ENCODE data around the gene CORO2A.

CORO2A gene, protein sequence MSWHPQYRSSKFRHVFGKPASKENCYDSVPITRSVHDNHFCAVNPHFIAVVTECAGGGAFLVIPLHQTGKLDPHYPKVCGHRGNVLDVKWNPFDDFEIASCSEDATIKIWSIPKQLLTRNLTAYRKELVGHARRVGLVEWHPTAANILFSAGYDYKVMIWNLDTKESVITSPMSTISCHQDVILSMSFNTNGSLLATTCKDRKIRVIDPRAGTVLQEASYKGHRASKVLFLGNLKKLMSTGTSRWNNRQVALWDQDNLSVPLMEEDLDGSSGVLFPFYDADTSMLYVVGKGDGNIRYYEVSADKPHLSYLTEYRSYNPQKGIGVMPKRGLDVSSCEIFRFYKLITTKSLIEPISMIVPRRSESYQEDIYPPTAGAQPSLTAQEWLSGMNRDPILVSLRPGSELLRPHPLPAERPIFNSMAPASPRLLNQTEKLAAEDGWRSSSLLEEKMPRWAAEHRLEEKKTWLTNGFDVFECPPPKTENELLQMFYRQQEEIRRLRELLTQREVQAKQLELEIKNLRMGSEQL
- 40.9 to 58.4 reads per million in 2 donors for total RNA-seq

- peak; percentile 58 for DNase-seq
These were observed at the start of gene CORO2A for GRCh38 chr9:98192503-98193335. CORO2A (minus strand) TSS chr9:98192637; CDS start chr9:98157660, 34,977 bp downstream.

DNA sequence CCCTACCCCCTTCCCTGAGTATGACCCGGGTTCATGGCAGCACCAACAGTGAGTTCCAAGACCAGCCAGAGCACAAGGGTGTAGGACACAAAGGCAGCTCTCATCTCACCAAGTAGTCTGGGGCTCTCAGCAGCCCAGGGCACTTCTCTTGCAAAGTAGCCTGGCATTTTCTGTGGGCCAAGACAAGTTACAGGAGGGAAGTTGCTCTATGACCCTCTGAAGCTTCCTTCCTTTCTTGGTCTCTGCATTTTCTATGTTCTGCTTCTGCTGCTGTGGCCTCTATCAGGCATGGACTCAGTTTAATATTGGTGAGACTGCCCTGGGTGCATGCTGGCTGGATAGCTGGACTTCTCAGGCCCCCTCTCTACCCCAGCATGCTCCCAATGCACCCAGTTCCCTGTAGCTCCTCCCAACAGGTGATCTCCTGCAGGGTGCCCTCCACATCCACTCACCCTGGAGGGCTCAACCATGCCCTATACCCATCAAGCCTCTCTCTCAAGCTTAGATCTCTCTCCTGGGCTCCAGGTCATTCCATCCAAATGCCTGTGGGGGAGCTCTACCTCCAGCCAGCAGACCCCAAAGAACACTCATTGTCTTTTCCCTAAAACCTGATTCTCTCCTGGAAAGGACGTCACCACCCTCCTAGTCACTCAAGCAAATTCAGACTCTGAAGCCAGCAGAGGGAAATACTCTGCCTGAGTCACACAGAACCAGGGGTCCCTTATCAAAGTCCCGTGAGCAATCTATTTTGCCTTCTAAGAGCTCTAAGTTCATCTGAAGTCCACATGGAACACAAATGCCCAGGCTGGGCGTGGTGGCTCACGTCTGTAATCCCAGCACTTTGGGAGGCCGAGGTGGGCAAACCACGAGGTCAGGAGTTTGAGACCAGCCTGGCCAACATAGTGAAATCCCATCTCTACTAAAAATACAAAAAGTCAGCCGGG, 49.2 kb upstream of the CORO2A start:
- no peak for DNase-seq

- no peak for DNase-seq
These were observed 48.0 kb upstream of the CORO2A start for GRCh38 chr9:98240475-98240874.

DNA sequence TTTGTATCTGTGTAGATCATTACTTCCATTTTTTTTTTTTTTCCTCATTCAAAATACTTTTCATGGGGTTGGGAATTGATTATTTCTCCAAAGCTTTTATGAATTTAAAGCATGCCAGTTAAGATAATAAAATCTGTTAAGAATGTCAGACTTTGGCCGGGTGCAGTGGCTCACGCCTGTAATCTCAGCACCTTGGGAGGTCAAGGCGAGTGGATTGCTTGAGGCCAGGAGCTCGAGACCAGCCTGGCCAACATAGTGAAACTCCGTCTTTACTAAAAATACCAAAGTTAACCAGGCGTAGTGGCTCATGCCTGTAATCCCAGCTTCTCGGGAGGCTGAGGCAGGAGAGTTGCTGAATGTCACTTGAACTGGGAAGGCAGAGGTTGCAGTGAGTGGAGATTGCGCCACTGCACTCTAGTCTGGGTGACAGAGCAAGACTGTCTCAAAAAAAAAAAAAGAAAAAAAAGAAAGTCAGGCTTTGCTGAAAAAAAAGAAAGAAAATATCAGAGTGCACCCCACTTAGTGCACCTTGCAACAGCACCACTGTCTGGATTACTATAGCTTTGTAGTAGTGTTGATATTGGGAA, 44.6 kb upstream of the CORO2A start:
- DNase-seq = no peak

GRCh38 chr9:98235126-98235525, 42.7 kb upstream of the CORO2A start:
- no peak for DNase-seq

DNA sequence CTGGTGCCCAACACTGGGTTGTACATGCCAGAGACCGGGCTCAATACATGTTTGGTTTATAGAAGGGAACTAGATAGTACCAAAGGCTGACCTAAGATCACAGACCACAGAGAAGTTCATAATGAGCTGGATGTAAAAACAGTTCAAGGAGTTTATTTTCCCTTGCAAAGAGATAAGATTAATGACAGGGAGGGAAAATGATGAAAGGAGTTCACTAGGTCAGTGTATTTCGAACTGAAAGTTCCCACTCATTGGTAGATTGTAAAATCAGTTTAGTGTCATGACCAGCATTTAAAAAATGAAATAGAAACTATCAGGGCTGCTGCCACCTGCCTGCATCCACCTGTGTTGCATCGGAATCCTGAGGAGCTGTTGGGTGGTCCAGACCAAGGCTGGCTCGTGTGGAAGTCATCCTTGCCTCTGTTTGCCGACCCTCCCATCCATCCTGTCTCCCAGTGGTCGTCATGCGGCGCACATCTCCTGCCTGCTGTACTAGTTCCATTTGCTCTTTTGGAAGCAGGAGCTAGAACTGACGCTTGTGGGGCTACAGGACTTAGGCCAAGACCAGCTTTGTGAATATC, 41.9 kb upstream of the CORO2A start:
- DNase-seq = no peak

- DNase-seq = no peak
These were observed 40.5 kb upstream of the CORO2A start for GRCh38 chr9:98232926-98233325.

- DNase-seq = no peak
These were observed 39.5 kb upstream of the CORO2A start for GRCh38 chr9:98231770-98232478.

DNA sequence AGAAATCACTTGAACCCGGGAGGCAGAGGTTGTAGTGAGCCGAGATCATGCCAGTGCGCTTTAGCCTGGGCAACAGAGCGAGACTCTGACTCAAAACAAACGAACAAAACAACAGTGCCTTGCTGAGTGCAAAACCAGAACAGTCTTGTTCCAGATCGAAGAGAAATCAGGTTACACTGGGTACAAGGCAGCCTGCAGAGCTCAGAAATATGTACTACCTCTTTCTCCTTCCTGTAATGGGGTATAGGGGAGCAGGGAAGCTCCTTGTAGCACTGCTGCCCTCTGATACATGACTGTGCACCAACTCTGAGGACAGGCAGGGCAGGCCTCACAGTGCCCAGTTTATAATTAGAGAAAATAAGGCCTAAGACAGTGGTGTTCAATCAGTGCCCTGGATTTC, 38.4 kb upstream of the CORO2A start:
- no peak for DNase-seq

DNA sequence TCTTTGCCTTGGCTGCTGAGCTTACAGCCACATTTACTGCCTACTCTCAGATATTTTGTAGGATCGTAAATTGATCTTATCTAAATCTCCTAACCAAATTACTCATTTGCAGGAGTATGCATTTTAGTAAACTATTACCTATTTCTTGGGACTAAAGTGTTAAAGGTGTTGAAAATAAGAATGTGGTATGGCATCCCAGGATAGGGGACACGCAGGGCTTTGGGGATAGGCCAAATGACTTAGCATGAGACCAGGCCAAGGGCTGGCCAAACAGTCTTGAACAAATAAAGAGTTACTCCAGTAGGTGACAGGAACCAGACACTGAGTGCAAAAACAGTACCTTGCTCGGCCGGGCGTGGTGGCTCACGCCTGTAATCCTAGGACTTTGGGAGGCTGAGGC, 37.9 kb upstream of the CORO2A start:
- no peak for DNase-seq

DNA sequence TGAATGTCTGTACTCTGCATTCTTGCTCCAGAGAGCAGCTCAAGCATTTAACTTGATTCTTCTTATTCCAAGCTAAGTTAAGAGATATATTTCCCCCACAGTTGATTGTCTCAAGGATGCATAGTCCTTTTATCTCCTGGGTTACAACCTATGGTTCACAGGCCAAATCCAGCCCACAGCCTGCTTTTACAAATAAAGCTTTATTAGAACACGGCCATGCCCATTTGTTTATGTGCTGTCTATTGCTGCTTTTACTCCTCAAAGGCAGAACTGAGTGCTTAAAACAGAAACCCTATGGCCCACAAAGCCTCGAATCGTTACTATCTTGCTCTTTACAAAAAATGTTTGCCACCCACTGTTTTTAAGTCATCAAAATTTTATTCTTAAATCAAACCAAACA, 37.2 kb upstream of the CORO2A start:
- no peak for DNase-seq

DNA sequence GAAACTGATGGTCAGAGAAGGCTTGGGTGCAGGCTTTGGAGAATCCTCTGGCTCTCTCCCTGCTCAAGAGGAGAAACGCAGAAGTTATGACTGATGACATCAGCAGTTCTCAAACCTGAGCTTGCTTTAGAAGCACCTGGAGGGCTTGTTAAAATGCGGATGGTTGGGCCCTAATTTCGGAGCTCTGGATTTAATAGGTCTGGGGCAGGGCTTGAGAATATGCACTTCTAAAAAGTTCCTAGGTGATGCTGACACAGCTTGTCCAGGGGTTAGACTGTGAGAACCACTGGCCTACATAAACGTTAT, 36.6 kb upstream of the CORO2A start:
- DNase-seq = no peak

DNA sequence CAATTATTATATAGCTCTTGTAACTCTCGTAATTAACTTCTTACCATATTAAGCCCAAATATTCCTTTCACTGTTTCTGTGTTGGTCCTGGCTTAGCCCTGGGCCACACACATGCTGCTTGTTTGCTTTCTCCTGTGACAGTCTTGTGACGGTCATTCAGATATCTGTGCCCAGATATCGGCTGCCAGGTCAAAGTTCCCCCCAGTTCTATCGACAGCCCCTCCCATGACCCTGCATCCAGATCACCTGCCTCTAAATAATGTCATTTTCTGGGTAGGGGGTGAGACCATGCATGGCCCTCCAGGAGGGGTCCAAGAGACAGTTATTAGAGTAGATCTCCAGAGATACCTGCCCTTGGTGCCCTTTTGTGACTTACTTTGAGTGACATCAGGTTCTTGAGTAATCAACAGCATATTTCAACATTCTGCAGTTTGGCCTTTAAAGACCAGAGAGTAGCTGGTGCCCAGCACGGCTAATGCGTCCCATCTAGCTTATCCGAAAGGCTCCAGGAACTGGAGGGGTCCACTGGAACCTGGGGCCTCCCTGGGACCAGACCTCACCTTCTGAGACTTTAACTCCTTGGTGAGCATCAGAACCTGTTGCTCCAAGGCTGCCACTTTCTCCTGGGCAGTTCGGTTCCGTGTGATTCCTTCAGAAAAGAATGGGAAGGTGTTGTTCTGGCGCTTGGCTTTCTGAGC, 36.1 kb upstream of the CORO2A start:
- no peak for DNase-seq

- DNase-seq = no peak
These were observed 35.4 kb upstream of the CORO2A start for GRCh38 chr9:98227883-98228282.

GRCh38 chr9:98226957-98227356, 34.5 kb upstream of the CORO2A start:
- DNase-seq = no peak

- no peak for DNase-seq
These were observed 34.1 kb upstream of the CORO2A start for GRCh38 chr9:98226516-98226915.

DNA sequence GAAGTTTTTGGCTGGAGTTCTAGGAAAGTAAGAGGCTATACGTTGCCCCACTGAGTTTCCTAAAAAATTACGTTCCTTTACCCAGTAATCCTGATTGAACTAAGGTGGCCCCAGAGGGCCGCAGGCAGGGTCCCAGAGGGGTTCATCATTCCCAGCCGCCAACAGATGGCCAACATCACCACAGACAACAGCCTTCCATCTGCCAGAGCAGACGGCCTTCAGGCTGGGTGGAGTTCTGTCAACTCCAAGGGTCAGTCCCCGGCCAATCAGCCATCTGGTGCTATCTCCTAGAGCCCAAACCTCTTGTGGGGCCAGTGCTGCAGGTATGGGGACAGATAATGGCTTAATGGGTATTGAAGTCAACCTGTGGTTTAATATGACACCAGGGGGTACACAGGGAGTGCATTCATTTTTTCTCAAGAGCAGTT, 32.6 kb upstream of the CORO2A start:
- no peak for DNase-seq

- DNase-seq = no peak
These were observed 30.7 kb upstream of the CORO2A start for GRCh38 chr9:98222885-98223691.

DNA sequence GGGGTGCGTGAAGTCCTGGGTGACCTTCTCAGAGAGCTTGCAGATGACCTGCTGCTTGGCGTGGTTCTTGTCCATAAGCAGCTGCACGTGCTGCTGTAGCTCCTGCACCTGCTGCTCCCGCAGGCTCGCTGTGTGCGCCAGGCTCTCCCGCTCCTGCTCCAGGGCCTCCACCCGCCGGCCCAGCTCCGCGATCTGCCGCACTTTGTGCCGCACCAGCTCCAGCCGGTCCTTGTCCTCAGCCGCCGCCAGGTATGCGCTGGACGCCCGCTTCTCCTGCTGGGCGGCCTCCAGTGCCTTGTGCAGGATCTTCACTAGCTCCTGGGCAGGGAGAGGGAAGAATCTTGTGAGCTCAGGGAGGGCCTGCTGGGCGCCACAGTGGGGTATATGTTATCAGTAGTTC, 28.5 kb upstream of the CORO2A start:
- no peak for DNase-seq
